H4 (cell line): ENCODE measurements around the gene NRARP. TPM values are rescaled to one million over a fixed set of nuclear protein-coding genes. Genes with fewer than 3 reads are reported as not detected.

Experiments
- DNase-seq: peaks from one replicate; pipeline ENCODE4 v3.0.0-alpha.2; 2015; ENCODE audit warnings: low spot score
- total RNA-seq: library from RNA; depleted of rRNA; stranded (reverse); fragments of >200 nt; shearing (Covaris generic); gene quantifications from 2 replicates; pipeline ENCODE4 v1.2.3, GENCODE V29; 2014

Gene NRARP
- total RNA-seq, 1 experiment from 2014 or later = 0.37 TPM

GRCh38 chr9:137299203-137299565 lies 2.9 kb downstream of the NRARP start:
- DNase-seq = no peak

- no peak for DNase-seq
These were observed 3.5 kb downstream of the NRARP start for GRCh38 chr9:137298401-137299202.

GRCh38 chr9:137297966-137298365 lies 4.1 kb downstream of the NRARP start:
- DNase-seq = no peak

- DNase-seq = no peak
These were observed 5.1 kb downstream of the NRARP start for GRCh38 chr9:137296670-137297664.

GRCh38 chr9:137295849-137296669 lies 6.0 kb downstream of the NRARP start:
- no peak for DNase-seq

GRCh38 chr9:137295238-137295811 lies 6.7 kb downstream of the NRARP start:
- no peak for DNase-seq

GRCh38 chr9:137294681-137295237 lies 7.3 kb downstream of the NRARP start:
- DNase-seq = peak; percentile 35

- DNase-seq = peak; percentile 61
These were observed 7.9 kb downstream of the NRARP start for GRCh38 chr9:137294091-137294680.

GRCh38 chr9:137293482-137294090 lies 8.5 kb downstream of the NRARP start:
- no peak for DNase-seq

- DNase-seq = no peak
These were observed 9.0 kb downstream of the NRARP start for GRCh38 chr9:137293094-137293481.

- peak; percentile 63 for DNase-seq
These were observed 15.1 kb downstream of the NRARP start for GRCh38 chr9:137286975-137287383.

GRCh38 chr9:137281345-137282116 lies 20.5 kb downstream of the NRARP start:
- no peak for DNase-seq

GRCh38 chr9:137280474-137281344 lies 21.4 kb downstream of the NRARP start:
- no peak for DNase-seq

GRCh38 chr9:137279741-137280473 lies 22.2 kb downstream of the NRARP start:
- no peak for DNase-seq

- no peak for DNase-seq
These were observed 23.1 kb downstream of the NRARP start for GRCh38 chr9:137278721-137279711.

GRCh38 chr9:137278061-137278701 lies 23.9 kb downstream of the NRARP start:
- DNase-seq = no peak
